HepG2 (cell line): ENCODE data around the gene FHIT. TPM values are rescaled to one million over a fixed set of nuclear protein-coding genes. Genes with fewer than 3 reads are reported as not detected.
A peak's percentile ranks its signal among the peaks of the same experiment; 100 is the strongest.

ENCODE experiments used
- ATAC-seq: fragments of 200-7000 bp; cut with Tn5 transposase; 3 replicates; pipeline ENCODE4 v1.9.1; 2020; ENCODE audit warnings: mild to moderate bottlenecking, moderate library complexity
- BruUV-seq: library from RNA; stranded (reverse); fragments of 400-500 nt; replicated peaks from 2 replicates; lab custom pipeline; 2021; lab: Mats Ljungman, UMichigan
- CTCF ChIA-PET: fragments of 300-600 bp; formaldehyde crosslinking; extraction: SDS; loops from one replicate; lab custom pipeline; 2021; ENCODE audit warnings: low total read pairs, inconsistent platforms, low intra/inter-chr PET ratio; lab: Yijun Ruan, JAX
- POLR2A ChIA-PET: fragments of 350-600 bp; sonication (Branson Sonifier 250); formaldehyde crosslinking; loops from one replicate; lab custom pipeline; 2020; ENCODE audit warnings: antibody characterized with exemption, inconsistent platforms; lab: Yijun Ruan, JAX
- DNase-seq: peaks from one replicate; pipeline ENCODE4 v3.0.0-alpha.2; 2015; ENCODE audit warnings: low spot score
- FAIRE-seq: peaks from 3 replicates; lab custom pipeline; 2011; peaks lifted over from hg19 to GRCh38; lab: Jason Lieb, UNC
- H2AFZ ChIP-seq: one replicate; pipeline ENCODE4 v1.6.1; 2011; ENCODE audit warnings: low read length, inconsistent platforms
- H3K27ac ChIP-seq: fragments of 300-600 bp; 3 replicates; pipeline ENCODE4 v1.8.0; 2011; ENCODE audit warnings: mixed run types, mild to moderate bottlenecking, mixed read lengths, low read length, inconsistent platforms; ENCODE audit not compliant: insufficient read depth; ENCODE audit errors: extremely low read length
- H3K27me3 ChIP-seq, 2 experiments: fragments of 200-600 bp in 1 of 2; 2 replicates in 1 of 2; 3 replicates in 1 of 2; pipeline versions ENCODE4 v1.6.0 to v1.8.0; 2011; ENCODE audit warnings: low read length in 2 of 2, mild to moderate bottlenecking in 2 of 2, moderate library complexity in 2 of 2, inconsistent platforms in 1 of 2; ENCODE audit not compliant: insufficient read depth in 2 of 2, control insufficient read depth in 1 of 2
- H3K36me3 ChIP-seq, 2 experiments: fragments of 200-600 bp in 1 of 2; replicated peaks in 1 of 2; 2 replicates in 1 of 2; 3 replicates in 1 of 2; pipeline versions ENCODE4 v1.5.1 to v1.8.0; 2011; ENCODE audit warnings: low read length in 2 of 2, inconsistent platforms in 1 of 2; ENCODE audit not compliant: insufficient read depth in 2 of 2, control insufficient read depth in 1 of 2
- H3K4me1 ChIP-seq: 2 replicates; pipeline ENCODE4 v1.5.1; 2012; ENCODE audit warnings: low read length, inconsistent platforms; ENCODE audit not compliant: insufficient read depth
- H3K4me2 ChIP-seq: 2 replicates; pipeline ENCODE4 v1.6.0; 2011; ENCODE audit warnings: low read depth, low read length, inconsistent platforms
- H3K4me3 ChIP-seq, 3 experiments: fragments of 200-600 bp in 1 of 3; sonication (generic), shearing (Covaris generic) in 1 of 3; replicated peaks in 1 of 3; 2 replicates each; pipeline ENCODE4 v1.5.1; 2011 to 2016; ENCODE audit warnings: low read length in 3 of 3, inconsistent platforms in 2 of 3, low read depth in 2 of 3, mild to moderate bottlenecking in 2 of 3, control low read depth in 1 of 3, mixed read lengths in 1 of 3; ENCODE audit not compliant: insufficient read depth in 1 of 3
- H3K79me2 ChIP-seq: one replicate; pipeline ENCODE4 v1.6.1; 2011; ENCODE audit warnings: low read length, inconsistent platforms; ENCODE audit not compliant: insufficient read depth
- H3K9ac ChIP-seq: 2 replicates; pipeline ENCODE4 v1.6.0; 2011; ENCODE audit warnings: mild to moderate bottlenecking, low read depth, low read length, inconsistent platforms; ENCODE audit not compliant: insufficient read depth
- H3K9me3 ChIP-seq: 2 replicates; pipeline ENCODE4 v1.5.1; 2012; ENCODE audit warnings: mild to moderate bottlenecking, low read length
- H4K20me1 ChIP-seq: 2 replicates; pipeline ENCODE4 v1.6.0; 2011; ENCODE audit warnings: inconsistent platforms, mild to moderate bottlenecking, low read length, moderate library complexity; ENCODE audit not compliant: insufficient read depth
- AKAP8 ChIP-seq: sonication (generic); formaldehyde crosslinking; IDR thresholded peaks from 2 replicates; pipeline ENCODE4 v1.5.1; 2020; ENCODE audit warnings: mild to moderate bottlenecking, missing genetic modification reagents
- NR2F6 ChIP-seq, 2 experiments: IDR thresholded peaks; 2 replicates each; pipeline ENCODE4 v1.6.1; 2016; ENCODE audit warnings: antibody characterized with exemption in 1 of 2, mild to moderate bottlenecking in 1 of 2
- ZNF775 ChIP-seq: sonication (generic); formaldehyde crosslinking; IDR thresholded peaks from 2 replicates; pipeline ENCODE4 v1.4.0; 2020; ENCODE audit warnings: missing genetic modification reagents, mild to moderate bottlenecking, moderate library complexity, borderline replicate concordance
- WGBS: methylation state at CpG from one replicate; pipeline ENCODE4 v1.1.6; 2017; ENCODE audit warnings: low lambda C conversion rate; 5-methylcytosine and 5-hydroxymethylcytosine counted together
- in situ Hi-C: cut with HindIII; loops from 2 replicates; pipeline ENCODE4 v1.10.0; 2017; ENCODE audit warnings: low pct_unique_long_range_greater_than_20kb; ENCODE audit not compliant: extremely low pct_ligation_motif_present
- intact Hi-C: fragments of 100-400 bp; cut with micrococcal nuclease; formaldehyde crosslinking; loops from one replicate; pipeline ENCODE4 v1.10.0; 2022; ENCODE audit not compliant: unreplicated experiment
- polyA plus RNA-seq, 8 experiments: library from polyadenylated mRNA; depleted of rRNA in 3 of 8; stranded (reverse) in 7 of 8; unstranded in 1 of 8; fragments of >200 nt; fragmentation: Illumina TruSeq in 4 of 8; extraction: Trizol in 4 of 8; gene quantifications; 2 replicates each; pipeline versions ENCODE4 v1.2.1 to v1.2.3, GENCODE V29; 2011 to 2016; ENCODE audit warnings: low read depth in 4 of 8, missing spikeins in 1 of 8, mixed read lengths in 1 of 8; ENCODE audit not compliant: insufficient read depth in 1 of 8
- total RNA-seq, 5 experiments: library from RNA; depleted of rRNA; stranded (reverse); fragments of >200 nt; fragmentation: Illumina TruSeq; extraction: Trizol; gene quantifications; 2 replicates each; pipeline ENCODE4 v1.2.3, GENCODE V29; 2016; ENCODE audit warnings: low read depth in 1 of 5

FHIT gene
- total and polyA plus RNA-seq, 2 of the 13 experiments (the other 11 are each of a cell fraction or from before 2014, with no cell fraction given): 4.0 to 4.6 TPM

- DNase-seq (no peak), ATAC-seq (no peak), FAIRE-seq (no peak)
- Histone ChIP-seq H2AFZ (no peak overlapping the region), H3K36me3 (no peaks in the 10 kb centered on the region), H3K27ac (no peak overlapping the region), H3K4me1 (no peaks in the 10 kb centered on the region), H3K9me3 (no peaks in the 10 kb centered on the region), H3K4me3 (no peak overlapping the region), H3K9ac (no peak overlapping the region), H3K4me2 (no peak overlapping the region), H4K20me1 (no peaks in the 10 kb centered on the region), H3K79me2 (no peaks in the 10 kb centered on the region), H3K27me3 (no peaks in the 10 kb centered on the region)
- 56% methylated on average over 4 of the region's 4 CpGs for WGBS
- POLR2A ChIA-PET: no interaction called here
- CTCF ChIA-PET: no interaction called here
- intact Hi-C loops: no loop called here
- in situ Hi-C loops: no loop called here
- BruUV-seq: no TSS peak
- 0 out of 2 replicates have a peak, but pooled peaks have one; percentile 19 for TF ChIP-seq NR2F6 (IDR thresholded peaks at IDR 0.05)
- TF ChIP-seq NR2F6 (CRISPR knock-in tag; IDR thresholded peaks at IDR 0.05): no peak
- TF ChIP-seq AKAP8 (CRISPR knock-in tag): no peak
These were observed 136.8 kb downstream of the FHIT start for GRCh38 chr3:61114316-61114953.

- Histone ChIP-seq H3K27ac (no peak overlapping the region), H3K79me2 (no peaks in the 10 kb centered on the region), H3K36me3 (no peaks in the 10 kb centered on the region), H3K4me3 (no peak overlapping the region), H3K27me3 (no peaks in the 10 kb centered on the region), H3K9me3 (no peaks in the 10 kb centered on the region), H3K4me2 (no peak overlapping the region), H4K20me1 (no peaks in the 10 kb centered on the region), H3K4me1 (no peaks in the 10 kb centered on the region), H2AFZ (no peak overlapping the region), H3K9ac (no peak overlapping the region)
- 90% methylated on average over 4 of the region's 4 CpGs for WGBS
- in situ Hi-C loops: no loop called here
- no TSS peak for BruUV-seq
- ChIA-PET POLR2A (no interaction called here), CTCF (no interaction called here)
- no peak for FAIRE-seq
- no peak for ATAC-seq
- no peak for DNase-seq
- no peak for TF ChIP-seq ZNF775 (CRISPR knock-in tag)
- TF ChIP-seq, all 625 proteins: peak for 0
- intact Hi-C loops: no loop called here
These were observed 139.4 kb downstream of the FHIT start for GRCh38 chr3:61111825-61112224.
